ENCODE data around the gene COPS7B. TPM values are rescaled to one million over a fixed set of nuclear protein-coding genes. Genes with fewer than 3 reads are reported as not detected.

COPS7B gene
- total and polyA plus RNA-seq, 9 of the 15 experiments (the other 6 are each of a cell fraction or from before 2014, with no cell fraction given): 6.0 to 50.7 (median 21.8) TPM

- no peaks in the 10 kb centered on the region for H3K4me1 ChIP-seq (replicated peaks in 1 of 2; ENCODE audit: control insufficient read depth in 2 of 2, insufficient read depth in 2 of 2, low read length in 2 of 2)
- no peaks in the 10 kb centered on the region; the same call in 1 of the 2 replicates for H3K9me3 ChIP-seq (replicated peaks; ENCODE audit: control insufficient read depth, insufficient read depth, low read depth, low read length)
- 0% methylated on average over 2 of the region's 2 CpGs for WGBS (ENCODE audit: insufficient coverage, low coverage, missing lambda C conversion rate)
- H3K4me3 ChIP-seq: no peak overlapping the region
- H3K27me3 ChIP-seq (ENCODE audit: control insufficient read depth in 2 of 2, insufficient read depth in 2 of 2, low read length in 2 of 2): peaks cover 0 to 4% of the 10 kb centered on the region in 2 experiments; a peak in 2 of 5 replicates
- DNase-seq (ENCODE audit: extremely low read depth in 1 of 4, low spot score in 3 of 4) (no peak), FAIRE-seq (no peak), ATAC-seq (no peak)
- ChIA-PET POLR2A (no interaction called here), CTCF (ENCODE audit: low intra/inter-chr PET ratio) (no interaction called here)
- no TSS peak for BruUV-seq (replicated peaks)
- no peak overlapping the region for H2AFZ ChIP-seq (ENCODE audit: low read depth, low read length)
- H3K79me2 ChIP-seq (ENCODE audit: control insufficient read depth, insufficient read depth, low read length): no peaks in the 10 kb centered on the region
- no peak overlapping the region for H3K4me2 ChIP-seq (ENCODE audit: insufficient read depth, low read length)
- in situ Hi-C loops (cut with MboI) (no loop called here), intact Hi-C loops (cut with micrococcal nuclease) (no loop called here)
- no peak overlapping the region for H3K9ac ChIP-seq (ENCODE audit: insufficient read depth in 1 of 2, low read depth in 2 of 2, low read length in 2 of 2)
- no peaks in the 10 kb centered on the region for H4K20me1 ChIP-seq (replicated peaks; ENCODE audit: control insufficient read depth, insufficient read depth, low read length)
- H3K27ac ChIP-seq (ENCODE audit: extremely low read depth, low read depth, low read length): no peak overlapping the region
- no peaks in the 10 kb centered on the region for H3K36me3 ChIP-seq (ENCODE audit: control insufficient read depth, insufficient read depth, low read length)
- H3K9me1 ChIP-seq (ENCODE audit: control insufficient read depth, insufficient read depth, low read length): no peaks in the 10 kb centered on the region
- TF ChIP-seq MEF2A (IDR thresholded peaks at IDR 0.05; ENCODE audit: control insufficient read depth, low read depth, low read length) (no peak), RHOXF2B (CRISPR knock-in tag; conservative IDR thresholded peaks at IDR 0.05) (no peak), CREB3 (tag; conservative IDR thresholded peaks at IDR 0.05; ENCODE audit: low read depth) (no peak), GMEB1 (CRISPR knock-in tag; IDR thresholded peaks at IDR 0.05) (no peak), NR3C1 (CRISPR knock-in tag; IDR thresholded peaks at IDR 0.05) (no peak), SIX5 (IDR thresholded peaks at IDR 0.05; ENCODE audit: borderline replicate concordance in 1 of 2, insufficient read depth in 1 of 2, low read depth in 1 of 2, low read length in 2 of 2) (no peak)
These were observed 33.3 kb downstream of the COPS7B start for GRCh38 chr2:231819447-231820042.
